GM20431 (cell line): ENCODE measurements around the gene PDE8A.

Source experiments
- in situ Hi-C: fragments of 300-500 bp; cut with MseI, MboI; formaldehyde crosslinking; loops from one replicate; pipeline ENCODE4 v1.15.0; 2020; ENCODE audit warnings: low sequenced_read_pairs; ENCODE audit not compliant: unreplicated experiment

PDE8A gene

GRCh38 chr15:85063088-85063487 is 81.4 kb downstream of the PDE8A start:
- in situ Hi-C loops: no loop called here

GRCh38 chr15:85063522-85064079 is 81.9 kb downstream of the PDE8A start:
- in situ Hi-C loops: no loop called here

DNA sequence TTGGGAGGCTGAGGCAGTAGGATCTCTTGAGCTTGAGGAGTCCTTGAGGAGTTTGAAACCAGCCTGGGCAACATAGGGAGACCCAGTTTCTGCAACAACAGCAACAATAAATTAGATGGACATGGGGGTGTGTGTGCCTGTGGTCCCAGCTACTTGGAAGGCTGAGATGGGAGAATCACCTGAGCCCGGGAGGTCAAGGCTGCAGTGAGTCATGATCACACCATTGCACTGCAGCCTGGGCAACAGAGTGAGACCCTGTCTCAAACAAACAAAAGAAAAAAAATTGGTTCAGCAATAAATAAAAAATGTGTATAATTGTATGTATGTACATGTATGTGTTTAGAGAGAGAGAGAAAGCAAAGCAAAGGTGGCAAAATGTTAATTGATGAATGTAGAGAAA is 83.1 kb downstream of the PDE8A start:
- in situ Hi-C loops: no loop called here

- in situ Hi-C loops: no loop called here
Observed at GRCh38 chr15:85071061-85071460, 89.4 kb downstream of the PDE8A start.

DNA sequence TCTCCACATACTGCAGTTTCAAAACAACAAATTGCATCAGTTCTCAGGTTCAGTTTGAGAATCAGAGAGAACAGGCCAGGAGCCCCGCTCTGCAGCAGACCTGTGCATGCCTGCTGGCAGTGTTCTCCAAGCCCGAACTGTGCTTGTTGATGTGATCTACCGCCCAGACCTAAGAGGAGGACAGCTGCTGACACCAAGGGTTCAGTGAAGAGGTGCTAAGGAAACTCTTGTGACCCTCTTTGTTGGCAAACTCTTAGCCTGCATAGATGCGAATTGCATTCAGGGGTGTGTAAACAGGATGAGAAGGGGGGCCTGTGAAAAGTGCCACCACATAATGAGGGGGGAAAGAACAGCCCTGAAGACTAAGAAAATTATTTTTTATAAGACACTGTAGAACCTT is 89.8 kb downstream of the PDE8A start:
- in situ Hi-C loops: no loop called here

DNA sequence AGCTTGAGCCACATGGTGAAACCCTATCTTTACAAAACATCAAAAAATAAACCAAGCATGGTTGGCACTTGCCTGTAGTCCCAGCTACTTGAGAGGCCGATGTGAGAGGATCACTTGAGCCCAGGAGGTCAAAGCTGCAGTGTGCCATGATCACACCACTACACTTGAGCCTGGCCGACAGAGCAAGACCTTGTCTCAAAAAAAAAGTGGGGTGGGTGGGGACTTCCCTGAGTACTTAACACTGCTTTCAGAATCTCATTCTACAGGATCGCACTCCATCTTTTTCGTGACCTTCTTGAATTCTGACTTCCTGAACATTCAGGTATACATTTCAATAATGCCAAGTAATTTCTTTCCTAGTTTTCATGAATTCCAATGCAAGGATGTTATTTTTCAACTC is 91.3 kb downstream of the PDE8A start:
- in situ Hi-C loops: no loop called here

DNA sequence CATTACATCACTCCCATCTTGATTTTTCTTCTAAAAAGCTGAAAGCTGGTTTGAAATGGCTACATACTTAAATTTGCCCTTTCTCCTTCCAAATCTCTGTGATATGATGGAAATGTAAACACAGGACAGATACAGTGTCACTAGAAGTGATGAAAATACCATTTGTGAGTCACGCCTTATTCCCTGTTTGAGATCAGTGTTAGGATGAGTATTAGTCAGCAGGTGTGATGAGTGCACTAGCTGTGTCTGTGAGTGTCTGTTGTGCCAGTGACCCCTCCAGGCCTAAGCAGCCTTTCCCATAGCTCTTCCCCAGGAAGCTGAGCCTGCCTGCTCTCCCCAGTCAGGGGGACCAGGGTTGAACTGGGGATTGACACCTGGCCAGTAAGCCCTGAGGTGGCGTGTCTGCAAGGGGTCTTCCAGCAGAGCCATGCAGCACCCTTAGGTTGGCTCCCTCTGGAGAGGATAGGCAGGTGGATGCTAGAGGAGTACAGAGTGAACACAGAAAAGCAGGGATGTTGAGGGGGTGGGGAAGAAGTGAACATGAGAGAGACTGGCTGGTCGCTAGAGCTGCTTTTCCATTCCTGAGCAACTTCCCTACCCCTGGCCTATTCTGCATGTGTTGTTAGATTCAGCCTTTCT is 92.0 kb downstream of the PDE8A start:
- in situ Hi-C loops: no loop called here

GRCh38 chr15:85086855-85087254 is 105.2 kb downstream of the PDE8A start:
- in situ Hi-C loops: no loop called here

- in situ Hi-C loops: no loop called here
Observed at GRCh38 chr15:85088300-85088699, 106.6 kb downstream of the PDE8A start.

DNA sequence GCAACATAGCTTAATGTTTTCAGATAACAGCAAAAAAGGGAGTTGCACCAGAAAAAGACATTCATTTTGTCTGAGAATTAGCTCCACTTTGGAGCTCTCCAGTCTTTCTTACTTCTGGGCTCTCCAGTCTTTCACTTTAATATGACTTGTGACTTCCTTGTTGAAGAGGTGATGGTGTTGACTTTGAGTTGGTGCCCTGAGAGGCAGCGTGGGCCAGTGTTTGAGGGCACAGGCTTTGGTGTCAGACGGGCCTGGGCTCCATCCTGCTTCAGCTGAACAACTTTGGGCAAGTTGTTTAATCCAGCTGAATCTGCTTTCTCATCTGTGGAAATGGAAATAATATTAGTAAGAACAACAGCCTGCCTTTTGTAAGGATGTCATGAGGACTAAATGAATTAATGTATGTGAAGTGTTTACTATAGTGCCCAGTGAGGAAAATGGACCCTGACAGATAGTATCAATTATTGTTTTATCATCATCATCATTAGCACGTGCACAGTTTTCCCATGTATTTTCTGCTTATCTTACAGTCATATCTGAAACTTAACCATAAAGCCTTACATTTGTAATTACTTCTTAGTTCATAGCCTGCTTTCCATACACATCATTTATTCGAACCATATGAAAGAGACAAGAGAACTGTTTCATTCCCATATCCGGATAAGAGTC is 108.4 kb downstream of the PDE8A start:
- in situ Hi-C loops: no loop called here

DNA sequence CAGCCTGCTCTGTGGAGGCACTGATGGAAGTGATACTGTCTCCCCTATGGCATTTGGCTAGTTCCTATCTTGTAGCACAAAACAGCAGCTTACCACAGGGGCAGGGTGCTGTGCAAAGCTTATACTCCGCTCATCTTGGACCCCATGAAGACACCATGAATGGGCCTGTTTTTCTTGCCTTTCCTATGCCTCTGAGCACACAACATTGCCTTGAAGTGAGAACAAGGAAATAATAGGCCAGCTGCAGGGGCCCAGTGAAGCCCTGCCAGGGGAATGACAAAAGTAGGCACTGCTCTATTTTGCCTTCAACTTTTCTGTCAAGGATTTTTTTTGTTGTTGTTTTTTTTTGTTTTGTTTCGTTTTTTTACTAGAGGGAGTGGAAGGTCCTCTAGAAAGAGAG is 110.3 kb downstream of the PDE8A start:
- in situ Hi-C loops: no loop called here

DNA sequence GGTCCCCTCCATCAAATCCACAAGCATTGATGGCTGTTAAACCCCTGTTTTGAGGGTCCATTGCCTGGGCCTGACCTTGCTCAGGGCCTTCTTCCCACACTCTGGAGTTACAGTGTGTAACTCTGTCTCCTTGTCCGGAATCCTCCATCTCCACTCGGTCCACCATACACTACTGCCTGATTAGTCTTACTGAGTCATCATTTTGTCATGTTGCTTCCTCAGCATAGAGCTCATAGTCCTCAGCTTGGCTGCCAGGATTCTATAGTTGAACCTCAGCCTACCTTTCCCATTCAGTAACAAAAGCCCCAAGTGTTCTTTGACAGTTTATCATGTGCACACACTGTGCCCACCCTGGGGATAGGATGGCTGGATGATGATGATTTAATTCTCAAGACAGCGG is 113.0 kb downstream of the PDE8A start:
- in situ Hi-C loops: no loop called here

DNA sequence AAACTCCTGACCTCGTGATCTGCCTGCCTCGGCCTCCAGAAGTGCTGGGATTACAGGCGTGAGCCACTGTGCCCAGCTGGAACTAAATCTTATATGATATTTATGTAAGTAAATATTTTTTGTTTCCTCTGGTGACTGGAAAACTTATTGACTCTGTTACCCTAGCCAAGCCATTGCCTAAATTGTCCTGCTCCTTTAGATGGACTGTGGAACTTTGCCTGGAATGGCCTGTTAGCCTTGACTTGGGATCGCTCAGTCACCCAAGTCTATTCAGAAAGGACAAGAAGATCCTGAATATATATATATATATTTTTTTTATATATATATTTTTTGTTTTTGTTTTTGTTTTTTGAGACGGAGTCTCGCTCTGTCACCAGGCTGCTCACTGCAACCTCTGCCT is 113.9 kb downstream of the PDE8A start:
- in situ Hi-C loops: no loop called here

- in situ Hi-C loops: no loop called here
Observed at GRCh38 chr15:85097250-85097649, 115.6 kb downstream of the PDE8A start.

- in situ Hi-C loops: no loop called here
Observed at GRCh38 chr15:85097725-85098124, 116.1 kb downstream of the PDE8A start.

DNA sequence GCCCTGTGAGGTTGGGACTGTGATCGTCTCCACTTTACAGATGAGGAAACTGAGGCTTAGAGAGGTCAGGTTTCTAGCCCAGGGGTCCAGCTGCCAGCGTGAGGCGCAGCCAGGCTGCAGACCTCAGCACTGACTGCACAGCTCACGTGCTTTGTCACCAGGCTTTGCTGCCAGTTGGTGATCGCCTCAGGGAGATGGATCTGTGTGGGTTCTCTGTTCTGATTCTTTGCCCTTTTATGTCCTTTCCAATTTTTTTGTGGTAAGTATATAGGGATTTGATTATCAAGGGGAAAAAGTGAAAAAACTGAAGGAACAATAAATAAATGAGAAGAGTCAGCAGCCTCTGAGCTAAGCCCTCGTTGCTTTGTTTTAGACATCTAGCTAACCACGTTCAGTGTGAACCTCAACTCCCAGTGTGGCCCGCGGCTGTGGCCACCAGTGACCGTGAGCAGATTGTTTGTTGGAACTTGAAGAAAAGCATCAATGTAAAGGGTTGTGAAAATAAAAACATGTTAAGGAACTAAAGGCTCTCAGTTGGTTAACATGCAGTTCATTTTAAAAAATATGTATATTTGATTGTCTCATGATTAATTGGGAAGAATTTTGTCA is 117.6 kb downstream of the PDE8A start:
- in situ Hi-C loops: no loop called here

GRCh38 chr15:85100186-85100937 is 118.7 kb downstream of the PDE8A start:
- in situ Hi-C loops: no loop called here

GRCh38 chr15:85104584-85104983 is 122.9 kb downstream of the PDE8A start:
- in situ Hi-C loops: no loop called here

DNA sequence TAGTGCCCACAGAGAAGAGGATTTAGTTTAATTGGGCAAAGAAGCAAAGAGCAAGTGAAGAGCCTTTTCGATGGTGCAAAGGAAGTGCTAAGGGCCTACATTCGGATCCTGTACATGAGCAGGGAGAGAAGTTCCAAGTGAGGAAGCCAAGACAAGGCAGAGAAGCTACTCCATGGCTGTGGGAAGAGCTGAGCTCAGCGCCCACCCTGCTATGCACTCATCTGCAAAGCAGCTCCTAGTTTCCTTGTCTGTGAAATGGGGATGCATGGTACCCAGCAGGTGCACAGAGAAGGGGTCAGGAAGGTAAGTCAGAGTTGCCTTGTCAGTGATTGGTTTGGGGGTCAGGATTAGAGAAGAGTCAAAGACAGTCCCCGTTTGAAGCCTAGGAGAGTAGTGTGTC is 126.5 kb downstream of the PDE8A start:
- in situ Hi-C loops: no loop called here

- in situ Hi-C loops: no loop called here
Observed at GRCh38 chr15:85109333-85109732, 127.7 kb downstream of the PDE8A start.

DNA sequence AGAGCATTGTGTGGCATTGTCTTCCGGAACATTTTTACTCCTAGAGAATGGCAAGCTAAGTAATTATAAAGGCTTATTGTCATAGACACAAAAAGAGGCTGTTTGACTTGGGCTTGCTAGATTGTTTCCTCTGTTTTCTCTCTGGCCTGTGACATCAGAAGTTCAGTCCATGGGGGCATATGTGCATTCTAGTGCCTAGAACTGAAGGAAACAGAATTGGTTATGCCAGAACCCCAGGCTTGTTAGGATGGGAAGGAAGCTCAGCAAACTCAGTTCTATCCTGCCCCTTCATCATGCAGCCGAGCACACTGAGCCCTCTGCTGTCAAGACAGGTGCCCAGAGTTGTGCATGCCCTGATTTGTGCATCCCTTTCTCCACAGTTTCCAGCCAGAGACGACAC is 131.3 kb downstream of the PDE8A start:
- in situ Hi-C loops: no loop called here
